ENCODE results near the gene CD300LF. TPM values are rescaled to one million over a fixed set of nuclear protein-coding genes. Genes with fewer than 3 reads are reported as not detected.

Gene CD300LF
- polyA plus RNA-seq (2013), result not detected in 2 replicates

DNA sequence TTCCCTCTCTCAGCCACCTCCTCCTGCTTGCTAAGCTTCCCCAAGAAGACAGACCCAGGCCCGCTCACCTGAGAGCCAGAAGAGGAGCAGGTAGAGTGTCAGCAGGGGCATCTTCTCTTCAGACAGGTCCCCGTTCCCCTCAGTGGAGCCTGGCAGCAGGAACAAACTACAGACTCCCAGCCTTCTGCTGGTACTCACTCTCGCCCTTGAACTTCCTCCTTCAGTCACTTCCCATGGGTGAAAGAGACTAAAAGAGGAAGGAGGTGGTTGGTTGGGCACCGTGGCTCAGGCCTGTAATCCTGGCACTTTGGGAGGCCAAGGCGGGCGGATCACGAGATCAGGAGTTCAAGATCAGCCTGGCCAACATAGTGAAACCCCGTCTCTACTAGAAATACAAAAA lies at the start of gene CD300LF:
TSS of gene CD300LF (minus strand) at position 168 of the 400 bp plus-strand sequence. CDS start at position 111, 57 bp downstream.
- no peak within 1 kb of the TSS for H4K12ac ChIP-seq (ENCODE audit: low read depth, low read length)
- no peak within 1 kb of the TSS for H3K27ac ChIP-seq (ENCODE audit: low read depth, low read length)
- no CpG with 5 or more reads among the region's 8 CpGs for WGBS (ENCODE audit: extremely low coverage, insufficient coverage, insufficient read length)
- H3K9ac ChIP-seq (ENCODE audit: low read length), result no peak within 1 kb of the TSS
- H3K4me2 ChIP-seq (ENCODE audit: low read length), result no peak within 1 kb of the TSS
- H3K14ac ChIP-seq (ENCODE audit: low read length), result no peak within 1 kb of the TSS
- H3K4me1 ChIP-seq (ENCODE audit: control insufficient read depth in 1 of 2, insufficient read depth in 2 of 2, low read length in 2 of 2), result no peaks in the 10 kb centered on the region
- no peaks in the 10 kb centered on the region for H3K9me3 ChIP-seq (ENCODE audit: insufficient read depth, low read depth, low read length)
- no peak within 1 kb of the TSS for H3K4ac ChIP-seq (ENCODE audit: low read depth, low read length)
- H3K27me3 ChIP-seq (ENCODE audit: insufficient read depth, low read length), result no peaks in the 10 kb centered on the region
- H3K79me1 ChIP-seq (ENCODE audit: low read length), result no peaks in the 10 kb centered on the region
- no peaks in the 10 kb centered on the region for H3K79me2 ChIP-seq (ENCODE audit: control insufficient read depth, insufficient read depth, low read length, poor library complexity)
- no peak within 1 kb of the TSS for H2AFZ ChIP-seq (ENCODE audit: insufficient read depth, low read length, poor library complexity)
- H3K4me3 ChIP-seq (ENCODE audit: low read depth, low read length), result no peak within 1 kb of the TSS
- H4K91ac ChIP-seq (ENCODE audit: low read depth, low read length), result no peak within 1 kb of the TSS
- no peak within 1 kb of the TSS for H3K18ac ChIP-seq (ENCODE audit: low read length)
- H4K8ac ChIP-seq (ENCODE audit: low read depth, low read length), result no peak within 1 kb of the TSS
- no peak within 1 kb of the TSS for H2BK120ac ChIP-seq (ENCODE audit: insufficient read depth, low read length, poor library complexity)
- H2AK5ac ChIP-seq (ENCODE audit: low read length), result no peak within 1 kb of the TSS
- no peaks in the 10 kb centered on the region for H3K36me3 ChIP-seq (ENCODE audit: control insufficient read depth in 1 of 2, insufficient read depth in 2 of 2, low read length in 2 of 2)
- H2BK12ac ChIP-seq (ENCODE audit: low read length), result no peak within 1 kb of the TSS
- peak; percentile 6 to 15 for DNase-seq
- H2BK5ac ChIP-seq (ENCODE audit: low read depth, low read length, poor library complexity), result no peak within 1 kb of the TSS
- no peak within 1 kb of the TSS for H3K23ac ChIP-seq (ENCODE audit: low read length)

DNA sequence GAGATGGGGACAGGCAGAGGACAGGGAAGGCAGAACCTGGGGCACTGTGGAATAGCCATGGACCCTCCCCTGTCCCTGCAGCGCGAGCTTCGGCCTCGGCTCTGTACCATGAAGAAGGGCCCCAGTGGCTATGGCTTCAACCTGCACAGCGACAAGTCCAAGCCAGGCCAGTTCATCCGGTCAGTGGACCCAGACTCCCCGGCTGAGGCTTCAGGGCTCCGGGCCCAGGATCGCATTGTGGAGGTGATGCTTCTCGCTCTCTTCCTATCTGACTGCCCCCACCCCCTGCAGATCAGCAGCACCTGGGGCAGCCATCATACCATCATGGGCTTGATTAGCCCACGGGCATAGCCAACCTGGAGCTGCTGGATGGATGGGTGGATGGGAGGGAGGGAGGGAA lies 49.2 kb upstream of the CD300LF start:
- Histone ChIP-seq H2BK12ac (ENCODE audit: low read length) (no peak overlapping the region), H3K9me3 (ENCODE audit: insufficient read depth, low read depth, low read length) (peaks cover 3% of the 10 kb centered on the region), H4K12ac (ENCODE audit: low read depth, low read length) (no peak overlapping the region), H3K36me3 (ENCODE audit: control insufficient read depth in 1 of 2, insufficient read depth in 2 of 2, low read length in 2 of 2) (peaks cover 0 to 2% of the 10 kb centered on the region in 2 experiments), H2BK5ac (ENCODE audit: low read depth, low read length, poor library complexity) (no peak overlapping the region), H3K23ac (ENCODE audit: low read length) (no peak overlapping the region), H3K79me1 (ENCODE audit: low read length) (peaks cover 18% of the 10 kb centered on the region), H3K79me2 (ENCODE audit: control insufficient read depth, insufficient read depth, low read length, poor library complexity) (peaks cover 18% of the 10 kb centered on the region), H3K4me3 (ENCODE audit: low read depth, low read length) (no peak overlapping the region), H4K91ac (ENCODE audit: low read depth, low read length) (no peak overlapping the region), H3K4me2 (ENCODE audit: low read length) (no peak overlapping the region), H3K27ac (ENCODE audit: low read depth, low read length) (no peak overlapping the region), H2BK120ac (ENCODE audit: insufficient read depth, low read length, poor library complexity) (no peak overlapping the region), H3K9ac (ENCODE audit: low read length) (peak overlapping the region; percentile 17), H3K14ac (ENCODE audit: low read length) (no peak overlapping the region), H3K18ac (ENCODE audit: low read length) (peak overlapping the region; percentile 7), H4K8ac (ENCODE audit: low read depth, low read length) (no peak overlapping the region), H3K4ac (ENCODE audit: low read depth, low read length) (no peak overlapping the region), H2AK5ac (ENCODE audit: low read length) (no peak overlapping the region), H3K4me1 (ENCODE audit: control insufficient read depth in 1 of 2, insufficient read depth in 2 of 2, low read length in 2 of 2) (peaks cover 43 to 52% of the 10 kb centered on the region in 2 experiments), H2AFZ (ENCODE audit: insufficient read depth, low read length, poor library complexity) (no peak overlapping the region), H3K27me3 (ENCODE audit: insufficient read depth, low read length) (no peaks in the 10 kb centered on the region)
- WGBS (ENCODE audit: extremely low coverage, insufficient coverage, insufficient read length), result no CpG with 5 or more reads among the region's 11 CpGs
- DNase-seq, result no peak

DNA sequence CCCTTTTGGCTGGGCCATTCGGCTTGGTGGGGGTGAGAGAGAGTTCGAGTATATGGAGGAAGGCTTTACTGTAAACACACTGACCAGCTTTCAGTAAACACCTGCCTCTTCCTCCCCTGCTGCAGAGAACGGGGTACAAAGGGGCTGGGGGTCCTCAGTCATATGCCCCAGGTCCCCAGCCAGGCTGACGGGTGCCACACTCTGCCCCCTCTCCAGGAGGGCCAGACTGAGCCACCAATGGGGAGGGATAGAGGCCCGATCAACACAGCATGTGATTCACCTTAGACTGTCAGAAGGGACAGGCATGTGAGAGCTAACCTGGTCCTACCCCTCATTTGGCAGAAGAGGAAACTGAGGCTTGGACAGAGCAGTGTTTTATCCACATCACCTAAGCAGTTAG lies 48.7 kb upstream of the CD300LF start:
- H4K8ac ChIP-seq (ENCODE audit: low read depth, low read length), result no peak overlapping the region
- H3K27me3 ChIP-seq (ENCODE audit: insufficient read depth, low read length), result no peaks in the 10 kb centered on the region
- H3K23ac ChIP-seq (ENCODE audit: low read length), result no peak overlapping the region
- no CpG with 5 or more reads among the region's 5 CpGs for WGBS (ENCODE audit: extremely low coverage, insufficient coverage, insufficient read length)
- DNase-seq, result no peak
- peaks cover 18% of the 10 kb centered on the region for H3K79me1 ChIP-seq (ENCODE audit: low read length)
- no peak overlapping the region for H2AK5ac ChIP-seq (ENCODE audit: low read length)
- H3K36me3 ChIP-seq (ENCODE audit: control insufficient read depth in 1 of 2, insufficient read depth in 2 of 2, low read length in 2 of 2), result peaks cover 0 to 2% of the 10 kb centered on the region in 2 experiments
- H3K27ac ChIP-seq (ENCODE audit: low read depth, low read length), result no peak overlapping the region
- peak overlapping the region; percentile 6 for H2BK12ac ChIP-seq (ENCODE audit: low read length)
- H2BK5ac ChIP-seq (ENCODE audit: low read depth, low read length, poor library complexity), result no peak overlapping the region
- no peak overlapping the region for H4K12ac ChIP-seq (ENCODE audit: low read depth, low read length)
- no peak overlapping the region for H3K14ac ChIP-seq (ENCODE audit: low read length)
- no peak overlapping the region for H3K4me3 ChIP-seq (ENCODE audit: low read depth, low read length)
- H3K4me2 ChIP-seq (ENCODE audit: low read length), result no peak overlapping the region
- H3K9me3 ChIP-seq (ENCODE audit: insufficient read depth, low read depth, low read length), result peaks cover 3% of the 10 kb centered on the region
- no peak overlapping the region for H2AFZ ChIP-seq (ENCODE audit: insufficient read depth, low read length, poor library complexity)
- no peak overlapping the region for H3K9ac ChIP-seq (ENCODE audit: low read length)
- peaks cover 43 to 52% of the 10 kb centered on the region in 2 experiments for H3K4me1 ChIP-seq (ENCODE audit: control insufficient read depth in 1 of 2, insufficient read depth in 2 of 2, low read length in 2 of 2)
- H3K18ac ChIP-seq (ENCODE audit: low read length), result peak overlapping the region; percentile 7
- peak overlapping the region; percentile 45 for H4K91ac ChIP-seq (ENCODE audit: low read depth, low read length)
- no peak overlapping the region for H2BK120ac ChIP-seq (ENCODE audit: insufficient read depth, low read length, poor library complexity)
- H3K79me2 ChIP-seq (ENCODE audit: control insufficient read depth, insufficient read depth, low read length, poor library complexity), result peaks cover 18% of the 10 kb centered on the region
- peak overlapping the region; percentile 39 for H3K4ac ChIP-seq (ENCODE audit: low read depth, low read length)

GRCh38 chr17:74760404-74761105 lies 47.8 kb upstream of the CD300LF start:
- Histone ChIP-seq H4K91ac (ENCODE audit: low read depth, low read length) (peak overlapping the region; percentile 65), H2AK5ac (ENCODE audit: low read length) (peak overlapping the region; percentile 78), H3K4me1 (ENCODE audit: control insufficient read depth in 1 of 2, insufficient read depth in 2 of 2, low read length in 2 of 2) (peaks cover 43 to 52% of the 10 kb centered on the region in 2 experiments), H2BK5ac (ENCODE audit: low read depth, low read length, poor library complexity) (peak overlapping the region; percentile 78), H3K4ac (ENCODE audit: low read depth, low read length) (no peak overlapping the region), H3K9ac (ENCODE audit: low read length) (no peak overlapping the region), H4K8ac (ENCODE audit: low read depth, low read length) (peak overlapping the region; percentile 44), H3K4me2 (ENCODE audit: low read length) (peak overlapping the region; percentile 32), H3K27me3 (ENCODE audit: insufficient read depth, low read length) (no peaks in the 10 kb centered on the region), H3K4me3 (ENCODE audit: low read depth, low read length) (no peak overlapping the region), H3K14ac (ENCODE audit: low read length) (peak overlapping the region; percentile 15), H2AFZ (ENCODE audit: insufficient read depth, low read length, poor library complexity) (peak overlapping the region; percentile 30), H2BK12ac (ENCODE audit: low read length) (peak overlapping the region; percentile 76), H3K27ac (ENCODE audit: low read depth, low read length) (peak overlapping the region; percentile 57), H2BK120ac (ENCODE audit: insufficient read depth, low read length, poor library complexity) (peak overlapping the region; percentile 73), H3K36me3 (ENCODE audit: control insufficient read depth in 1 of 2, insufficient read depth in 2 of 2, low read length in 2 of 2) (peaks cover 0 to 2% of the 10 kb centered on the region in 2 experiments), H3K79me2 (ENCODE audit: control insufficient read depth, insufficient read depth, low read length, poor library complexity) (peaks cover 18% of the 10 kb centered on the region), H3K79me1 (ENCODE audit: low read length) (peaks cover 18% of the 10 kb centered on the region), H3K9me3 (ENCODE audit: insufficient read depth, low read depth, low read length) (peaks cover 3% of the 10 kb centered on the region), H3K18ac (ENCODE audit: low read length) (peak overlapping the region; percentile 68), H3K23ac (ENCODE audit: low read length) (no peak overlapping the region), H4K12ac (ENCODE audit: low read depth, low read length) (peak overlapping the region; percentile 32)
- WGBS (ENCODE audit: extremely low coverage, insufficient coverage, insufficient read length), result no CpG with 5 or more reads among the region's 7 CpGs
- DNase-seq, result no peak

All from trophoblast cell (in vitro differentiated cells and primary cell).